CD4-positive, alpha-beta T cell treated with Interleukin-10 for 1 hour (primary cell): Measurements from ENCODE around the gene CHADL.
"Not testable (repeated sequence)": the region's sequence is repeated elsewhere in the genome, so short reads cannot be mapped to it uniquely, and the experiment has no call there.

ENCODE experiments used
- DNase-seq: peaks from one replicate; pipeline ENCODE4 v3.0.0-alpha.2; 2020

Gene CHADL

DNA sequence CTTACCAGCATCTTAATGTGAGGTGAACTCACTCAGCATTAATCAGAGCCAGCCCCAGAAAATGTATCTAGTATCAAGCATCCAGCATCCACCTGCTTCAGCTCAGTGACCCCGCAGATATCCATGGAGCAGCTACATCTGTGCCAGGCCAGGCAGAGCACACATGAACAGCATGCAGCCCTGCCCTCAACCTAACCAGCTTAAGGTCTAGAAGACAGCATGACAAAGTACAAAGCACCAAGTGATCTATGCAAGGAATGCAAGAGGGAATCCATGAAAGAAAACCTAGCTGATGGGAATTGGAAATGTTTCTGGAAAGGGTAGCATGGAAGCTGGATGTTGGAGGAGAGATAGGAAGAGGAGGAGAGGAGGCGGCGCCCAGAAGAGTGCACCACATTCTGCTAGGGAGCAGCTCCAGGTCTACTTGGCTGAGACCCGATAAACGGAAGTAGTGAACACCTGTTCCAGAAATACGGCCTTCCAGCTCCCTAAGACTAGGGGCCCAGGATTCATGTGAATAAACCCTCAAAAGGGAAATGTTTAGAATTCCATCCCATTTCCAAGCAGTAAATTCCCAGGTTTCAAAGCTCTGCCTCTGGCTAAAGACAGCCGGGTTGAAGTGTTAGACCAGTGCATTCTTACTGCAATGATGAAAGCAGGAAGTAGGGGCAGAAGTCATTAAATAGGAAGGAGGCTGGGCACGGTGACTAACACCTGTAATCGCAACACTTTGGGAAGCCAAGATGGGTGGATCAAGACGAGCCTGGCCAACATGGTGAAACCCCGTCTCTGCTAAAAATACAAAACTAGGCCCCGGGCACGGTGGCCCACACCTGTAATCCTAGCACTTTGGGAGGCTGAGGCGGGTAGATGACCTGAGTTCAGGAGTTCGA lies 59.1 kb downstream of the CHADL start:
- DNase-seq = no peak

DNA sequence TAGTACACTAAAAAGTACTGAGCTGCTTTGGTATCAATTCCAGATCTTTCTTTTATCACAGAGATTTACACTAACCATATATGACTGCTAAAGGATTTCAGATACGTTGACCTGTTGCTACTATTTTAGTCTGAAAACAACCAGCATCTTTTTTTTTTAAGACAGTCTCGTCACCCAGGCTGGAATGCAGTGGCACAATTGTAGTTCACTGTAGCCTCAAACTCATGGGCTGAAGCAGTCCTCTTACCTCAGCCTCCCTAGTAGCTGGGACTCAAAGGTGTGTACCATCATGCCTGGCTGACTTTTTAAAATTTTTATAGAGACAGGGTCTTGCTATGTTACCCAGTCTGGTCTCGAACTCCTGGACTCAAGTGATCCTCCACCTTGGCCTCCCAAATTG lies 59.8 kb downstream of the CHADL start:
- DNase-seq = no peak

DNA sequence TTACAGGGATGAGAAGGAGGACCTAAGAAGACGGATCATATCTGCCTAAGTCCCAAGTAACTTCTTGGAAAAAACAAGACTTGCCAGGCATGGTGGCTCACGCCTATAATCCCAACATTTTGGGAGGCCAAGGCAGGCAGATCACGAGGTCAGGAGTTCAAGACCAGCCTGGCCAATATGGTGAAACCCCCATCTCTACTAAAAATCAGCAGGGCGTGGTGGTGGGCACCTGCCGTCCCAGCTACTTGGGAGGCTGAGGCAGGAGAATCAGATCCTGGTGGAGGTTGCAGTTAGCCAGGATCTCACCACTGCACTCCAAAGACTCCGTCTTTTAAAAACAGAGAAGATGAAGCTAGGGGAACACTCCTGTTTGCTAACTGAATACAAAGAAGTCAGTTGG lies 60.4 kb downstream of the CHADL start:
- DNase-seq = not testable (repeated sequence)
